ENCODE data around the gene CCDC57.
"Not testable (repeated sequence)": the region's sequence is repeated elsewhere in the genome, so short reads cannot be mapped to it uniquely, and the experiment has no call there.

CCDC57 gene, protein sequence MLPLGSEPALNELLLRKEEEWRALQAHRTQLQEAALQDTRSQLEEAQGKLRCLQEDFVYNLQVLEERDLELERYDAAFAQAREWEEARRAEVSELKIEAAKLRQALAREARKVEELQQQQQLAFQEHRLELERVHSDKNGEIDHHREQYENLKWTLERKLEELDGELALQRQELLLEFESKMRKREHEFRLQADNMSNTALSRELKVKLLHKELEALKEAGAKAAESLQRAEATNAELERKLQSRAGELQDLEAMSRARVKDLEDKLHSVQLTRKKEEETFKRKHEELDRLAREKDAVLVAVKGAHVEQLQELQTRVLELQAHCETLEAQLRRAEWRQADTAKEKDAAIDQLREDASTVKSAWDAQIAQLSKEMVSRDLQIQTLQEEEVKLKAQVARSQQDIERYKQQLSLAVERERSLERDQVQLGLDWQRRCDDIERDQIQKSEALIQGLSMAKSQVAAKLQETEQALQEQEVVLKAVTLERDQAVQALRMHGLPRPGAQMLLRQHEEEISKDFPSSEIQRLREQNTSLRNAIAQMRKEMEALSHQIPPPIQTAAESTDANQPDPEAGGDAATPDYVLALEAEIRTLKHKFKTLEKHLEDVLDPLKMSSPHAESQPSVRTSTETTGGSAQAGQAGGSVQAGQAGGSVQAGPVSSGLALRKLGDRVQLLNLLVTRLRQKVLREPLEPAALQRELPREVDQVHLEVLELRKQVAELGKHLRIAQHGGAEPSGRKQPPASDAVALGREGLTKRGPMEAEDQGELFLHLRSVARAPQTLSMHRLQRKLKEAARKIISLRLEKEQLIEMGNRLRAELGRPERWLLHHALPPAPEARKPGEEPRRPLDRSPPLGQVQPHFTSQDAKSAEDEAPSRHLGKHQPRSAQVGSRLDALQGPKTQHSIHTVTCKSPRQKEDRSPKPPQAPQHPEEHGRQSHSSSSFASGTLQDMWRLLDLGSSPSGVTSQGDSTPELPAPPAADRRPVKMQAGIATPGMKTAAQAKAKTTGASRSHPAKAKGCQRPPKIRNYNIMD

DNA sequence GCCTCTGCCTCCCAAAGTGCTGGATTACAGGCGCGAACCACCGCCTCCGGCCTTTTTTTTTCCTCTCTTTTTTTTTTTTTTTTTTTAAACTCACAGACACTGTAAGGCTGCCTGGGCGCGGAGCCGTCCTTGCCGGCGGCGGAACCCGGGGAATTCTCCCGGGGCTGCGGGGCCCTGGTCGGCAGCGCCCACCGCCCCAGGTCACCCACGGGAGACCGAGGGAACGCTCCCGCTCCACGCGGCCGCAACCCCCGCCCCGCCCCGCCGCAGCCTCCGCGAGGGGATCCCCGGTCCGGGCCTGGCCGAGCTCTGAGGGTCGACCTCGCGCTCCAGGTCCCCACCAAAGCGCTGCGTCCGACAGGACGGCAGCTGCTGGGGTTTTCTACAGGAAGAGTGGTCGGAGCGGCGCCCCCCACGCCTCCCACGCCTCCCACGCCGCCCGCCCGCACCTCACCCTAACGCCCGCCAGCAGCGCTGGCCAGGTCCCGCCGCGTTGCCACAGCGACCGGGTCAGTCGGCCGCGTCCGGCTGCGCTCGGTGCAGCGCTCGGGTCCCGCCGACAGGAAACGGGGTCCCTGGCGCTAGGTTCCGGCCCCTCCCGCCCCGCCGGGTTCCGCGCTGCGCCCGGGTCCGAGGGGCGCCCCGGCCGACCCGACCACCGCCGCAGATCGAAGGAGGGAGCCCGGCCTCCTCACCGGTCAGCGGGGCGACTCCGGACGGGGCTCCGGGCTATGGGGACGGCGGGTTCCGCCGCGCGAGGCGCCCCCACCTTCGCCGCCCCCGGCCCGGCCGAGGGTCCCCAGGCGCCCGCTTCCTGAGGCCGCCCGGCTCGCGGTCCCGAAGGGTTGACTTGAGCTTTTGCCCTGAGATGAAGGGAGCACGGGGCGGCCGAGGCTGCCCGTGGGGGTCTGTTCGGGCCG, at the start of gene CCDC57:
TSS of gene CCDC57 (minus strand) at position 512 of the 920 bp plus-strand sequence. CDS start 10,898 bp downstream, outside the sequence.
- peak; percentile 86 for DNase-seq

DNA sequence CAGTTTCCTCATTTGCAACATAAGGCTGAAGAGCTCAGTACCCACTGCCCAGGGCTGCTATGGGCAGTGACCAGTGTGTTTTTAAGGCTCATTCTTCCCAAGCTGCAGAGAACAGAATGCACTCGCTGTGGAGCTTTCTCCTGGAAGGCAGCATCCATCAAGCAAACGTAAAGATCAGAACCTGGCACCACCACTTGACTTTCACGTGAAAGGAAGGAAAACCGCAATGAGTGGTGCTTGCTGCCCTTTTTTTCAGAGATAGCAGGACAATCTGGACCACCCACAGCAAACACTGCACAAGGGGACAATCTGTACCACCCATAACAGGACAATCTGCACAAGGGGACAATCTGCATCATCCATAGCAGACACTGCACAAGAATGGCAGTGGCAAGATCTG, 49.7 kb upstream of the CCDC57 start:
- no peak for DNase-seq

DNA sequence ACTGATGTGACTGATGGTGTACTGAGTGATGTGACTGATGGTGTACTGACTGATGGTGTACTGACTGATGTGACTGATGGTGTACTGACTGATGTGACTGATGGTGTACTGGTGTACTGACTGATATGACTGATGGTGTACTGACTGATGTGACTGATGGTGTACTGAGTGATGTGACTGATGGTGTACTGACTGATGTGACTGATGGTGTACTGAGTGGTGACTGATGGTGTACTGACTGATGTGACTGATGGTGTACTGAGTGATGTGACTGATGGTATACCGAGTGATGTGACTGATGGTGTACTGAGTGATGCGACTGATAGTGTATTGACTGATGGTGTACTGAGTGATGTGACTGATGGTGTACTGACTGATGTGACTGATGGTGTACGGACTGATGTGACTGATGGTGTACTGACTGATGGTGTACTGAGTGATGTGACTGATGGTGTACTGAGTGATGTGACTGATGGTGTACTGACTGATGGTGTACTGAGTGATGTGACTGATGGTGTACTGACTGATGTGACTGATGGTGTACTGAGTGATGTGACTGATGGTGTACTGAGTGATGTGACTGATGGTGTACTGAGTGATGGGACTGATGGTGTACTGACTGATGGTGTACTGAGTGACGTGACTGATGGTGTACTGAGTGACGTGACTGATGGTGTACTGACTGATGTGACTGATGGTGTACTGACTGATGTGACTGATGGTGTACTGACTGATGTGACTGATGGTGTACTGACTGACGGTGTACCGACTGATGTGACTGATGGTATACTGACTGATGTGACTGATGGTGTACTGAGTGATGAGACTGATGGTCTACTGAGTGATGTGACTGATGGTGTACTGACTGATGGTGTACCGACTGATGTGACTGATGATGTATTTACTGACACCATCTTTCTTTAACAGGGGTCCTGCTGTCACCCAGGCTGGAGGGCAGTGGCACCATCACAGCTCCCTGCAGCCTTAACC, 47.6 kb upstream of the CCDC57 start:
- DNase-seq: not testable (repeated sequence)

DNA sequence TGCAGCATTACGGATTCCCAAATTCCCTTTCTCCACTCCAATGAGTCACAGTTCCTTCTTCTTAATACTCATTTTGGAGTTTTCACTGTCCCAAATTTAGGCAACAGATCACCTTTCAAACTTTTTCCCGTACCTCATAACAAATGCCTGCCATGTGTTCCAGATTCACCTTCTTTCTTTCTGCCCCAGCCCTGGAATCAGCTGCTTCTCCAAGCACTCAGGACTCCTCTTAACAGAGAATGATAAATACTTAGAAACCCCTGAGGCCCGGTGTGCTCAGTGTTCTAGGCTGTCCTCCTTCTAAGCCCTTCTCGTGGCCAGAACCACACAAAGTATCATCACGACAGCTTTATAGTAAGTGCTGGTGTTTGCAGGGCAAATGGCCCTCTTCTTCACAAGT, 45.9 kb upstream of the CCDC57 start:
- DNase-seq: no peak

DNA sequence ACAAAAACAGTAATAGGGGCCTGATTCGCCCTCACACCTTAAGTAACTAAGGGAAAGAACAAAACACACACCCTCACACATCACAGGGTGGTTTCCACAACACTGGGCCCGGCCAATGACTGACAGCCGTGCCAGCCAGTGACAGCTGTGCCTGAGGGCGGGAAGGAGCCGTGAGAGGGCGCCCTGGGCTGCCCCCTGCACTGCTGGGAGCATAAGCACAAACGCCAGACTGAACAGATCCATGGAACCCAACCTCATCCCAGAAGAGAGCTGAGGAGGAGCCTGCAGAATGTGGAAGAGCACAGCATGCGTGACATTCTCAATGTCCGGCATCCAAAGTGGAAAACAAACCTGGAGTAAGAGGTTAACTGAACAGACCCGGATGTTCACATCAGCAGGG, 44.8 kb upstream of the CCDC57 start:
- DNase-seq: no peak

DNA sequence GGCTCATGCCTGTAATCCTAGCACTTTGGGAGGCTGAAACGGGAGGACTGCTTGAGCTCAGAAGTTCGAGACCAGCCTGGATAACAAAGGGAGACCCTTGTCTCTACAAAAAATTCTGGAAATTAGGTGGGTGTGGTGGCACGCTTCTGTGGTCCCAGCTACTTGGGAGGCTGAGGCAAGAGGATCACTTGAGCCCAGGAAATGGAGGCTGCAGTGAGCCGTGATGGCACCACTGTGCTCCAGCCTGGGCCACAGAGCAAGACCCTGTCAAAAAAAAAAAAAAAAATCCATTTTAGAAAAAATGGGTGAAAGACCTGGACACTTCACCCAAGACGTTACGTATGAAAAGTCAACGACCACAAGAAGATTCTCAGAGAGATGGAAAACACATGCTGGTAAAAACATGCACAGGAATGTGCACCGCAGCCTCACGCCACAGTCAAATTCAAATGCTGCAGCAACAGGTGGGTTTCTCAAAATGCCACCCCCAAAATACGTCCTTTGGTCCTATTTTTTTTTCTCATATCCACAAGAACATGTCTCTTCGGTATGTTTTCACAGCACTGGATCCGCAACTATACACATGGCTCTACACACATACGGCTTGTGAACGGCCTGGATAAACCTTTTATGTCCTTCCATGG, 43.7 kb upstream of the CCDC57 start:
- no peak for DNase-seq

DNA sequence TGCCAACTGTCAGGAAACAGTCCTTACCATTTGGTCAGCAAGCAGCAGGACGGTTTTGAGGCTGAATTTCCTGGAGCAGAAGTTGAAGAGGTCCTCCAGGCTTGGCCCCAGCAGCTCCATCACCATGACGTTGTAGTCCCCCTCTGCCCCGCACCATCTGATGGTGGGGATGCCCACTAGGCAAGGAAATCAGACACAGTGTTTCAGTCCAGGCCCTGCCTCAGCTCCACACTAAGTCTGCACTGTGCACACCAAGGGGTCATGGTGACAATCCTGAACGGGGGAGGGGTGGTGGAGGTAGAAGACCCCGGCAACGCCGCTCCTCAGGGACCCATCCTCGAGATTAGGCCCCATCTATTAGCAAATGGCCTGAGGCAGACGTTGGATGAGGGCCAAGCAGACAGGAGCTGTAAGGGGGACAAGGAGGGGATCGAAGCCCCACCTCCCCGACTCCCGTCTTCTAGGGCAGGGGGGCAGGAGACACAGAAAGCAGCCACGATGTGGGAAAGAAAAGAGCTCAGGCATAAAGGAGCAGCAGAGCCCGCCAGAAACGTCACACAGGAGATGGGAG, 42.8 kb upstream of the CCDC57 start:
- DNase-seq: no peak

DNA sequence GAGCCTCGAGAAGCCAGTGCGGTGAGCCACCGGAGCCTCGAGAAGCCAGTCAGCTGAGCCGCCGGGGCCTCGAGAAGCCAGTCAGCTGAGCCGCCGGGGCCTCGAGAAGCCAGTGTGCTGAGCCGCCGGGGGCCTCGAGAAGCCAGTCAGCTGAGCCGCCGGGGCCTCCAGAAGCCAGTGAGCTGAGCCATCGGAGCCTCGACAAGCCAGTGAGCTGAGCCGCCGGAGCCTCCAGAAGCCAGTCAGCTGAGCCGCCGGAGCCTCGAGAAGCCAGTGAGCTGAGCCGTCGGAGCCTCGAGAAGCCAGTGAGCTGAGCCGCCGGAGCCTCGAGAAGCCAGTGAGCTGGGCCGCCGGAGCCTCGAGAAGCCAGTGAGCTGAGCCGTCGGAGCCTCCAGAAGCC, 42.1 kb upstream of the CCDC57 start:
- not testable (repeated sequence) for DNase-seq

DNA sequence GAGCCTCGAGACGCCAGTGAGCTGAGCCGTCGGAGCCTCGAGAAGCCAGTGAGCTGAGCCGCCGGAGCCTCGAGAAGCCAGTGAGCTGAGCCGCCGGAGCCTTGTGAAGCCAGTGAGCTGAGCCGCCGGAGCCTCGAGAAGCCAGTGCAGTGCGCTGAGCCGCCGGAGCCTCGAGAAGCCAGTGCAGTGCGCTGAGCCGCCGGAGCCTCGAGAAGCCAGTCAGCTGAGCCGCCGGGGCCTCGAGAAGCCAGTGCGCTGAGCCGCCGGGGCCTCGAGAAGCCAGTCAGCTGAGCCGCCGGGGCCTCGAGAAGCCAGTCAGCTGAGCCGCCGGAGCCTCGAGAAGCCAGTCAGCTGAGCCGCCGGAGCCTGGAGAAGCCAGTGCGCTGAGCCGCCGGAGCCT, 41.5 kb upstream of the CCDC57 start:
- DNase-seq: not testable (repeated sequence)

DNA sequence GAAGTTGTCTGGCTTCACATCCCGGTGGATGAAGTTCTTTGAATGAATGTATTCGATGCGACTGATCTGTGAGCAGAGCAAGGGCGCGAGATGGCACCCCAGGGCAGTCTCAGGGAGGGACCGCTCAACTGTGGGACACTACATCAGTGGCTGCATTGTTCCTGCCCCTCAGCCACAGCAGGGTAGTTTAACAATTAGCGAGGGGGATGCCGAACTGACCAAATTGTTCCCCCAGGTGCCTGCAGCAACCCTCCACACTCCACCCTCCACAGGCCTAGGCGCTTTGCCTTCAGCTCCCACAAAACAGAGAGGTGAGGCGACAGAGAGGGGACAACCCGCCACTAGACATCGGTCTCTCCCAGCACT, 40.5 kb upstream of the CCDC57 start:
- DNase-seq: no peak

DNA sequence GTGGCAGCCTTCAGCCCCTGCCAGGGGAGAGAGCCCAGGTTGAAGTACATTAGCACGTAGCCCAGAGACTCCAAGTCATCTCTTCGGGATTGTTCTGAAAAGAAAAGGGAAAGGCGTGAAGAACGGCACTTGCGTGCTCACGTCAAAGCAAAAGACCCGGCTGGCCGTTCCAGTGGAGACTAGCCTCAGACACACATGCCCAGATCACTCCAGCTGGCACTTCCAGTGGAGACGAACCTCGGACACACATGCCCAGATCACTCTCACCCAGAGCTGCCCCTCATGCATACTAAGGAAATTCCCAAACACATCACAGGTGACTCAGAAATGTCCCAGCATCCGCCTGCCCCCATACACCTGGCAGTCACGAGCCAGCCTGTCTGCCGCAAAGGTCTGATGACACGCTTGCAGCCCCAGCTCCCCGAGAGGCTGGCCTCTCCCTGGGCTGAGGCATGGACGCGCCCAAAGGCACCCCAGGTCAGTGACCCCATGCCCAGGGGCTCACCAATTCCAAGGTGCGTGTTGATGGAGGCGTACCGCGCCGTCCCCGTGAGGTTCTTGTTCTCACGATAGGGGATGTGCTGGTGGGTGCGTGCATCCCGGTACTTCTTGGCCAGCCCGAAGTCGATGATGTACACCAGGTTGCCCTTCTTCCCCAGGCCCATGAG, 40.0 kb upstream of the CCDC57 start:
- no peak for DNase-seq

DNA sequence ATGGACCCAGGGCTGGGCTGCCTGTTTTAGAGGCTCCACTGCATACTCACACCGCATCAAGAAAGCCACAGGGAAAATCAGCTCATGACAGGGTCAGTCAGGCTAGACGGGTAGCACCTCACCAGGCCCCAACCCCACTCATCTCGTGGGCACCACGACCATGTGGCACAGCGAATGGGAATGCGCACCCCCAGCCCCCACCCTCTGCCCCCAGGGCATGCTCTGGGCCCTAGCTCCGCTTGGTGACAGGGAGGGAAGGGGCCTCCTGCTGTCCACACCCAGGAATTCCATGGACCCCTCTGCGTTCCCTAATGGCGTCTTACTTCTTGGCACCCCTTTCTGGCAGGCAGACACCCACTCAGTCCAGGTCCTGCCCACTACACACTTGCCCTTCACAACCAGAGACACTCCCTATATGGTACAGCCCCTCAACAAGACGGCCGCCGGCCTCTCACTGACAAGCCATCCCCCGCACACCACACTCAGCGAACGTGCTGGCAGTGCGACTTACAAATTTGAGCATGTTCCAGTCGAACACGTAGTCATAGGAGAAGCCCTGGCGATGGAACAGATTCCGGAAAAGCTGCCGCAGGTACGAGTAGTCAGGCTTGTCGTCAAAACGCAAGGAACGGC, 38.3 kb upstream of the CCDC57 start:
- DNase-seq: no peak

DNA sequence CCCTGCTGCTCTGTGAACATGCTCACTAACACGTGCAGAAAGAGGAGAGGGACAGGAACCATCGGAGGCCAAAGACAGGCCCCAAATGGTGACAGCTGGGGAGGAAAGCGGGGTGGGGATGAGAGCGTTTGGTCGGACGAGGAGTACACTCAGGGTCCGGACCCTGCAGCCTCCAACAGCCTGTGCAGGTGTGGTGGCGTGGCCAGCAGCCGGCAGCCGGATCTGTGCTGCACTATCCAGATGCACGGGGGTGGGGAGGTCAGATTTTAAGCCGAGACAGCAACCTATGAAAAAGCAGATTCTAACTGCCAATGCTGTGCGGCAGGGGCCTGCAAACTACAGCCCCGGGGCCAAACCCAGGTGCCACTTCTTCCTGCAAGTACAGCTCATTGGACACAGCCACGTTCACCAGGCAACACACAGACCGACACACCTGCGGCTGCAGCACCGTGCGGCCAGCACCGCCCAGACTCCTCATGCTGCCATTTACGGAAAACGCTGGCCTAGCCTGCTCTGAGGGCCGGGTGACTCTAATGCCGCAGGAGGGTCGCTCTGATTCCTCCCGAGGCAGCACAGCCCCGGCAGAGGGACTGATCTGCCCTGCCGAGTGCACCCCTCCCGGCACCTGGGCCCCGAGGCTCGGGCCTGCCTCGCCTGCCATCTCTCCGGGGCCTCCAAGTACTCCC, 37.4 kb upstream of the CCDC57 start:
- no peak for DNase-seq

DNA sequence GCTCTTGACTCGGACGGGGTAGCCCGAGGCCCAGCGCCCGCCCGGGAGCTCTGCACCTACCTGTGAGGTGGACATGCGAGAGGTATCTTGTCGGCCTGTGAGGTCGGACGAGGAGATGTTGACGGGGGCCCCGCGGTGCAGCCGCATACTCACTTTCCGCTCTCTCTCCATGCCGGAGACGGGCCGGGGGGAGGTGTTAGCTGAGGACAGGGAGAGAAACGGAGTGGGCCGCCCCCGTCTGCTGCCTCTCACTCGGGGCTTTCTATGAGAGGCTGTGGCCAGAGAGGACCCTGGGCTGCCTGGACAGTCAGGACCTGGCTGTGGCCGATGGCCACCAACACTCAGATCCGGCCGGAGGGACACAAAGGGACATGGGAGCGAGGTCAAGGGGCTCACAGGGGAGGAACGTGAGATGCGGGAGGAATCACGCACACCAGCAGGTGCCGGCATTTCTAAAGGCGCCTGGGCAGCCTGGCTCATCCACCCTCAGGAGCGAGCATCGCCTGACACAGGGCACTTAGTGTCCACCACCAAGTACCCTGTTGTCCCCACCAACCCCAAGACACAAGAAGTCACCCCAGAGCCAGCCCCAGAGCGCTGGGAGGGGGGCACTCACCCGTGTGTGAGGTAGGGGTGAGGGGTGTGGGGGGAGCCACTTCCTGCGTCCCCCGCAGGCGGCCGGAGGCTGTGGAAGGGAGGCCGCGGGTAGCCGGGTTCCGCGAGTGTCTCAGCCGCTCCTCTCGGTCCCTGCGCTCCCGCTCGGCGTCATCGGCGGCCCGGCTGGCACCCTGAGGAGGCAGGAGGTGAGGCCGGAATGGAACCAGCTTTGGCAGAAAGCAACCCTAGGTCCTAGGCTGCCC, 36.4 kb upstream of the CCDC57 start:
- no peak for DNase-seq

DNA sequence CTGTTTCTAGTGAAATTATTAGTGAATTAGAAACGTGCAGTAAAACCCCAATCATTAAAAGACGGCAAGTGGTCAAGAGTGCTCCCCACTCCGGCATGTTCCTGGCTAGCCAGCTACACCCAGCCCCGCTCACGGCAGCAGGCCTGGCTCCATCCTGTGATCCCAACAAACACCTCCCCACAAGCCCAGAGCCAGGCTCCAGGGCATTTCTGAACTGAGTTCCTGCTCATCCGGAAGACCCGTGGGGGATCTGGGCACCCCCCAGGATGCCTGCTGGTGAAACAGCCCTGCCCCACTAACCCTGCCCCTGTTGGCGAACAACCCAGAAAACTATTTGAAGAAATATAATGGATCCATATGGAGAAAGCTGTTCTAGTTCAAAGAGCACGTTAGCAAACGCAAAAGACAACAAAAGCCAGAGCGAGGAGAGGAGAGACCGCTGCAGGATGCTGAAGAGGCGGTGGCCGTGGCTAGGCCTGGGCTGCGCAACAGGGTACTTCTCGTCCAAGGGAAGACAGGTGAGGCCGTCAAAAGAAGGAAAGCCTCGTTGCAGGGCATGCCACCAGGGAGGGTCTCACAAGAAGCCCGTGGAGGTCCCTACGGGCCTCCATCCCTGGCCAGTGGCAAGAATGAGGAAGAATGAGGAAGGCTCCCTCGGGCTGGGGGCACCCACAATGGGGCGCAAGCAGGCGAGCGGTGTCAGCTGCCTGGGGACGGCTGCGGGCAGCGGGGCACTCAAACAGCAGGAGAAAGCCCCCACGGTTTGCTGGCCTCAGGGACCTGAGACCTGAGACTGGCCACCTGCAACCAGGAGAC, 35.4 kb upstream of the CCDC57 start:
- no peak for DNase-seq

DNA sequence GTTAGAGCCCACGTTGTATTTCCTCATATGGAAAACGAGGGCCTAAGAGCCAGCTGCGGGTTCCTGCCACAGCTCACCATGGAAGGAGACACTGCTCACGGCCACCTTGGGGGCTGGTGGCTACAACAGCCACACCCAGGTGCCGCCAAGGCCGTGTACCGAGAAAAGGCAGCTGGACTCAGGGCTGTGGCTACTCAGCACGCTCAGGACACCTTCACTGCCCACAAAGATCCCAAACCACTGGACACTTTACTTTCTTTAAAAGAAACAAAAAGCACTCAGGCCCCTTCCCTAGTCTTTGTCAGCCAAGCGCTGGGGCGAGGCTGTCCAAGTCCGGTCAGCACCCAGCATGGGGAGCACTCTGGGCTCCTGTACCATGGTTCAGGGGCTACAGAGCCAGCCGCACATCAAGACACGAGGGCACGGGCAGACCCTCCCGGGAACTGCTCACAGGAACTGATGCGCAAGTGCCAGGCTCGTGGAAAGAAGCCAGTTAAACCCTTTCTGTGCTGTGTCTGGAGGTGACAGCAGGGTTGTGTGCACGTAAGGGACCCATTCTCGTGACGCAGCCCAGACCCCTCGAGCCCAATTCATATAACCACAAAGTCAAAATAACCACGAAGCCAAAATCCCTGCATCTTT, 34.7 kb upstream of the CCDC57 start:
- DNase-seq: no peak

Measured in femur (tissue), 1 donor.